Measurements from ENCODE around the gene TTC34.
"Not testable (repeated sequence)": the region's sequence is repeated elsewhere in the genome, so short reads cannot be mapped to it uniquely, and the experiment has no call there.

TTC34 gene

DNA sequence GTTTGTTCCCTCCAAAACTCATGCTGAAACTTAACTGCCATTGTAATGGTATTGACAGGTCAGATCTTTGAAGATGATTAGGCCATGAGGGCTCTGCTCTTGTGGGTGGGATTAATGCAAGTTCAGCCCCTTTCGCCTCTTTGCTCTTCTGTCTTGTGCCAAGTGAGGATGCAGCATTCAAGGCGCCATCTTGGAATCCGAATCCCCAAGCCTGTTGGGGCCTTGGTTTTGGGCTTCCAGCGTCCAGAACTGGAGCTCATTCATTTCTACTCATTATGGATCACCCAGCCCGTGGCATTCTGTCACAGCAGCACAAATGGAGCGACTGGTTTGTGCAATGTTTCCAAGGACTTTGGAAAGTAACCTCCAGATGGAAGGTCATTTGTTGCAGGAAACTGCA lies 5.6 kb downstream of the TTC34 start:
- DNase-seq = no peak

- no peak for DNase-seq
Measured at GRCh38 chr1:2791027-2791760, 10.3 kb downstream of the TTC34 start.

- DNase-seq = no peak
Measured at GRCh38 chr1:2789986-2790581, 11.4 kb downstream of the TTC34 start.

DNA sequence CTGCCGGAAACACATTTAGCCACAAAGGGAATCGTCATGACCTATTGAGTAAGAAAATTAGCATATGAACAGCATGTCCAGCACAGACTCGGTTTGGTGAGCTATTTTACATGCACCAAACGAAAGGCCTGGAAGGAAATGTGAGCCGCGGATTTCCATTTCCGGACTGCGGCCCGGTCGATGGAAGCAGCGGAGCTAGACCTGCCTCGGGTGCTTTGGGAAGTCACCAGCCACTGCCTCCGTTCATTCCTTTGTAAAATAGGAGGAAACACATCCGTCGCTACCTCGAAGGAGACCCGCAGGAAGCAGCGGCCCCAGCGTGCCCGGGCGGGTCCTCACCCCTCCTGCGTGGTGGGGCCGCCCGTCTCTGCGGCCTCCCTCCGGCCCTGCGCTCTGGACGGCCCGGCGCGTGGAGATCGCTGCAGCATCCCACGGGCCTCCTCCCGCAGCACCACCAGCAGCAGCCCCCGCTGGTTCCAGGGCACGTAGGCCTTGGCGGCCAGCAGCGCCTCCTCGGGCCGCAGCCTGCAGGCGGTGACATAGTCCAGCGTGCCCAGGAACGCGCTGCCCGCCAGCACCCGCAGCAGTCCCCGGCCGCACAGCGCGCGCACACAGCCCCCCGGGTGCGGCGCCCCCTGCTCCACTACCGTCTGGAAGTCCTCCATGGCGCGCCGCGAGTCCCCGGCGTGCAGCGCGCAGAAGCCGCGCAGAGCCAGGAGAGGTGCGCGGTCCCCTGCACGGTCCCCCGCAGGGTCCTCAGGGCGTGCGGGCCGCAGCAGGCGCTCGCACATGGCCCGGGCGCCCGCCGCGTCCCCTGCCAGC lies 12.1 kb downstream of the TTC34 start:
- DNase-seq = no peak

DNA sequence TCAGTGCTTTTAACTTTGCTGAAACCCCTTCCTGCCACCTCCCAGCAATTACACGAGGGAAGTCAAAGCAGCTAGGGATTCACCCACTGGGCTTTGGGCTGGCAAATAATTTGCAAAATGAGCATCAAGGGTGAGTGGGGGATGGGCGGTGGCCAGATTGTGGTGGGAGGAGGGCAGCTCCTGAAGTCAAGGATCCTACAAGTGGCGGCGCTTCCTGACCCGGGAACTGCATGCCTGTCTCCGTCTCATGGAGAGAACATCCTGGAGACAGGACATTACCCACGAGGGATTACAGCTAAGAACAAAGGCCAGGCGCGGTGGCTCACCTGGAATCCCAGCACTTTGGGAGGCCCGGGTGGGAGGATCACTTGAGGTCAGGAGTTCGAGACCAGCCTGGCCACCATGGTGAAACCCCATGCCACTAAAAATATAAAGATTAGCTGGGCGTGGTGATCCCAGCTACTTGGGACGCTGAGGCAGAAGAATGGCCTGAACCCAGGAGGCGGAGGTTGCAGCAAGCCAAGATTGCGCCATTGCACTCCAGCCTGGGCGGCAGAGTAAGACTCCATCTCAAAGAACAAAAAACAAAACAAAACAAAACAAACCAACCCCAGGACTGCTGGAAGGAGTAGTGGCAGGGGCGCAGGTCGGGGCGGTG lies 12.9 kb downstream of the TTC34 start:
- no peak for DNase-seq

DNA sequence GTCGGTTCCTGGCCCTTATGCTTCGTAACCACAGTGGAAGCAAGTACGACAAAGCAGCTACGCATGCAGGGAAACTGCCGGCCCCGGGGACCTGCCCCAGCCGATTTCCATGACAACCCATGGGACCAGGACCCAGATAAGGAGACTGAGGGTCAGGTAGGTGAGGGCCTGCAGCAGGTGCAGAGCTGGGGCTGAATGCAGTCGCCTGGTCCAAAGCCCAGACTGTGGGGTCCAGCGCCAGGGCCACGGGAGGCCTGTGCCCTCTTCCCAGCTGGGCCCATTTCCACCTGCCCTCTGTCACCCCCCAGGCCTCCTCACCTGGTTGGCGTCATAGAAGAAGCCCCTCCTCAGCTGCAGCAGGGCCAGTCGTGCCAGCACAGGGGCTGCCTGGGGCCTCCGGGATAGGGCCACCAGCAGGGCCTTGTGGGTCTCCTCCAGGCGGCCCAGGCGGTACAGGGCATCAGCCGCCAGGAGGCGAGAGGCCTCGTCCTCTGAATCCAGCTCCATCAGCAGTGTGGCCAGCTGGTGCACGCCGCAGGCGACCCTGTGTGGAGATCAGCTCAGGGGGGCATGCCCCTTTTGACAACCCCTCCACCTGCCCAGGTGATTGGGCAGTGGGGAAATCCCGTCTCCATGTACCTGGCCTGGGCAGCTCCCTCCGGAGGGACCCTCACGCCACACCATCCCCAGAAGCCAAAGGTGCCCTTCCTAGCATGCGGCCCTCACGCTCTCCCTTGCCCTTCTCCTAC lies 14.2 kb downstream of the TTC34 start:
- DNase-seq = no peak

GRCh38 chr1:2786329-2787162 lies 14.9 kb downstream of the TTC34 start:
- no peak for DNase-seq

DNA sequence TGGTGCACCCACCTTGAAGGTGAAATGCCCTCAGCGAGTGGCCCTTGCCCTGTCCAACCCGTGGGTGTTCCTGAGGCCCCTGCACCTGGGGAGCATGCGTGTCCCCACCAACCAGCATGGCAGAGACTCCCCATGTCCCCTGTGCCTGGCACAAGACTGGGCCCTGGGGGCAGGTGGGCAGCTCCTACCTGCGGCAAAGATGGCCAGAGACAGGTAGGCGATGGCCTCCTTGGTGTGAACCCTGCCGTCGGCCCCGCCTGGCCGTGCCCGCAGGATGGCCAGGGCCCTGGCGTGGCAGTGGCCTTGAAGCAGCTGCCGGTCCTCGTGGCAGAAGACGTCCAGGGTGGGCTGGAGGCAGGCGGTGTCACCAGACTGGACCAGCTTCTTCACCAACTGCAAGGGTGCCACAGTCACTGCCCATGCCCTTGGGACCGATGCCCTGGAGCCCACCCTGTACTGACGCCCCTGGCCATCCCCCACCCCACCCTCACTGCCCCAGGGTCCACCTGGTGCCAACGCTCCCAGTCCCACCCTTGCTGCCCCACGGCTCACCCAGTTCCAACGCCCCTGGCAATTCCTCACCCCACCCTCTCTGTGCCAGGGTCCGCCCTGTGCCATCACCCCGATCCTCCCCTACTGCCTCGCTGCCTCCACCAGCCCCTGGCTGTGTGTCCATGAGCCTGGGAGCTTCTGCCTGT lies 15.7 kb downstream of the TTC34 start:
- no peak for DNase-seq

DNA sequence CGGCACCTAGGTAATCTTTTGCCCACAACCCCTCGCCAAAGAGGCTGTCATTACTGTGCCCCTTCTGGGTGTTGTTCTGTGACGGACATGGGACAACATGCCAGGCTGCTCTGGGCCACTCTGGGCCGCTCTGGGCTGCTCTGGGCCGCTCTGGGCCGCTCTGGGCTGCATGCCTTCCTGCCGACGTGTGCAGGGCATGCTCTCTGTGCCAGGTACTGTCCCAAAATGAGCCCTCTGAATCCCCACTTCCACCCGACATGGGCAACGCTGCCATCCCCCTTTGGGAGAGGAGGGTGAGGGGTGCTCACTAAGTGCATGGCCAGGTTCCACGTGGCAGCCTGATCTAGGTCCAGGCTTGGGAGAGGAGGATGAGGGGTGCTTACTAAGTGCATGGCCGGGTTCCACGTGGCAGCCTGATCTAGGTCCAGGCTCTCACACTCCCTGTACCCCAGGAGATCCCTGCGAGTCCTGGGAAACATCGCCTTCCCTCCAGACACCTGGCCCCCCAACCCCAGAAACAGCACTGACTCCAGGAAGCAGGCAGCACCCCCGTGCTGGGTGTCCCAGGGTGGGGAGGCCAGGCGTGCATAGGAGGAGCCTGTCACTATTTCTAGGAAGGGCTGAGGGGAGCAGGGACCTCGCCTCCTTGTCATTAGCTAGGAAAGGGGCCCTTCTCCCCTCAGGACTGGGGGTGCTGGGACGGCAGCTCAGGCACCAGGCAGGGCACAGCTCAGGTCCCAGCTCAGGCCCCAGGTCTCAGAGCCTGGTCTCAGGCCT lies 16.5 kb downstream of the TTC34 start:
- DNase-seq = no peak

GRCh38 chr1:2783435-2784397 lies 17.8 kb downstream of the TTC34 start:
- no peak for DNase-seq

GRCh38 chr1:2783069-2783434 lies 18.4 kb downstream of the TTC34 start:
- DNase-seq = no peak

DNA sequence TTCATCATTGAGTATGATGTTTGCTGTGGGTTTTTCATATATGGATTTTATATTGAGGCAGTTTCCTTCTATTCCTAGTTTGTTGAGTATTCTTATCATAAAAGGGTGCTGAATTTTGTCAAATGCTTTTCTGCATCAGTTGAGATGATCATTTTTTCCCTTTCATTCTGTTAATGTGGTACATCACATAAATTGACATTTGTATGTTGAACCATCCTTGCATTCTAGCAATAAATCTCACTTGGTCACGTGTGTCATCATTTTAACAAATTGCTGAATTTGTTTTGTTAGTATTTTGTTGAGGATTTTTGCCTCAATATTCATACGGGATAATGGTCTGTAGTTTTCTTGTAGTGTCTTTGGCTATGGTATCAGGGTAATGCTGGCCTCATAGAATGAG lies 19.9 kb downstream of the TTC34 start:
- DNase-seq = no peak

- DNase-seq = no peak
Measured at GRCh38 chr1:2778220-2778592, 23.3 kb downstream of the TTC34 start.

- no peak for DNase-seq
Measured at GRCh38 chr1:2777424-2778219, 23.9 kb downstream of the TTC34 start.

- DNase-seq = not testable (repeated sequence)
Measured at GRCh38 chr1:2775333-2775732, 26.2 kb downstream of the TTC34 start.

DNA sequence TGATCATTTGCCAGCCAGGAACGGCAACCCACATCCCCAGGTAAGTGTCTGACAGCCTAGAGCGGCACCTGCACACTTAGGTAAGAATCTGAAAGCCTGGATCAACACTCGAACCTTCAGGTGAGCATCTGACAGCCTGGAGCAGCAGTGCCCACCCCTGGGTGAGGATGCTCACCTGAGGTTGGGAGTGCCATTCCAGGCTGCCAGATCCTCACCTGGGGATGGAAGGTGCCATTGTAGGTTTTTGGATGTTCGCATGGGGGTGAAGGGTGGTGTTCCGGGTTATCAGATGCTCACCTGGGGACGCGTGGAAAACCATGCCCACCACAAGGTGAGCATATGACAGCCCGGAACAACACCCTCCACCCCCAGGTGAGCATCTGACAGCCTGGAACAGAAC lies 33.4 kb downstream of the TTC34 start:
- not testable (repeated sequence) for DNase-seq

GRCh38 chr1:2759433-2759832 lies 42.1 kb downstream of the TTC34 start:
- not testable (repeated sequence) for DNase-seq

- not testable (repeated sequence) for DNase-seq
Measured at GRCh38 chr1:2757519-2757918, 44.0 kb downstream of the TTC34 start.

Data from NCI-H1048 (cell line).